ENCODE results near the gene LRP1.
A peak's percentile ranks its signal among the peaks of the same experiment; 100 is the strongest.

The LRP1 gene

DNA sequence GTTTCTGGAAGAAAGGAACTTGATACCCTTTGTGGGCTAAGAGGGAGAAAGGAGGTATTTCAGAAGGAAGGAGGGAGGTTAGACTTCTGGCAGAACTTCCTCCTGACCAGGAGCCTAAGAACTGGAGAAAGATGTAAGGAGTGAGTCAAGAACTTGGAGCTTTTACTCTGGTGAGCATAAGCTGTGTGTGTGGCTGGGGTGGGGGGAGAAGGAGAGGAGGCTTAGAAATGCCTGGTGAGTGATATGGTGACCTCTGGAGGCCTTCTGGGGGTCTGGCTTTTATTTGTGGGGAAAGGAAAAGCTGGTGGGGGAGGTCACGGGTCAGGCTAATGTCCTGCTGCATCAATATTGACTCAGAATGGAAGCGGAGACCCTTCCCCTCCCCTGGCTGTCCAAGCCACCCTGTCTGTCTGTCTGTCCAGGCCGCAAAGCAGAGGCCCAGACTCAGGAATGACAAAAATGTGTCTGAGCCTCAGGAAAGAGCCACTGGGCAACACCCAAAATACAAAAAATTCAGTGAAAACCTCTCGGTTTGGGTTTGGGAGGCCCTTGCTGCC, 4.8 kb downstream of the LRP1 start:
- H3K9me2 ChIP-seq (replicated peaks; ENCODE audit: low read depth, low read length) = no peaks in the 10 kb centered on the region
- no peak overlapping the region for H3K9ac ChIP-seq (ENCODE audit: low read depth, low read length, poor library complexity, severe bottlenecking)
- H3K36me3 ChIP-seq (ENCODE audit: insufficient read depth, low read length) = no peaks in the 10 kb centered on the region
- no peak overlapping the region for H3K4me3 ChIP-seq (ENCODE audit: low read length, poor library complexity, severe bottlenecking)
- no peaks in the 10 kb centered on the region for H3F3A ChIP-seq (ENCODE audit: low read depth)
- no peaks in the 10 kb centered on the region for H3K9me3 ChIP-seq (ENCODE audit: insufficient read depth, low read depth, low read length)
- H3K4me1 ChIP-seq (ENCODE audit: insufficient read depth, low read length, poor library complexity, severe bottlenecking) = peaks cover 12% of the 10 kb centered on the region
- H3K79me2 ChIP-seq (ENCODE audit: insufficient read depth, low read length) = no peaks in the 10 kb centered on the region
- H2AFZ ChIP-seq (ENCODE audit: low read length) = no peak overlapping the region
- TF ChIP-seq CTCF (conservative IDR thresholded peaks at IDR 0.05; ENCODE audit: low read length) (no peak), EZH2phosphoT487 (IDR thresholded peaks at IDR 0.05; ENCODE audit: borderline replicate concordance) (no peak)
- peak overlapping the region; percentile 20 for H3K4me2 ChIP-seq (ENCODE audit: low read depth, low read length, poor library complexity, severe bottlenecking)
- no peaks in the 10 kb centered on the region for H4K20me1 ChIP-seq (ENCODE audit: insufficient read depth, low read length, poor library complexity, severe bottlenecking)
- H3K27me3 ChIP-seq (ENCODE audit: insufficient read depth, low read length, poor library complexity, severe bottlenecking) = no peaks in the 10 kb centered on the region

DNA sequence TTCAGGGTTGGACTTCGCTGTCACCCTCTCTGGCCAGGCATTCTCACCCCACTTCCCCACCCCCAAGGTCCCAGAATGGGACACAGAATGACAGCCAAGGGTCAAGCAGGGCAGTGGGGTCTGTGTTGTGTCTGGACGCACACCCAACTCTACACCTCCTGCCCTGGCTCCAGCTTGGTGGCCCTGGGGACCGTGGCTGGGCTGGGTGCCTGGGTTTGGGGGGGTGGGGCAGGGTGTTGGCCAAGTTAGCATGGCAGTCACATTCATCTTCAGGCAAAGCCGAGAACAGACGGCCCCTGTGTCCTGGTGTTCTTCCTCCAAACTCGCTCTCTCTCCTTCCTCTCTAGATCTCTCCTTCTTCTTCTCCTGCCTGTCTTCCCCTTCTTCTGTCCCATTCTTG, 5.6 kb downstream of the LRP1 start:
- Histone ChIP-seq H3K9me3 (ENCODE audit: insufficient read depth, low read depth, low read length) (no peaks in the 10 kb centered on the region), H3K9me2 (replicated peaks; ENCODE audit: low read depth, low read length) (no peaks in the 10 kb centered on the region), H3K4me2 (ENCODE audit: low read depth, low read length, poor library complexity, severe bottlenecking) (no peak overlapping the region), H3K27me3 (ENCODE audit: insufficient read depth, low read length, poor library complexity, severe bottlenecking) (no peaks in the 10 kb centered on the region), H3K79me2 (ENCODE audit: insufficient read depth, low read length) (no peaks in the 10 kb centered on the region), H4K20me1 (ENCODE audit: insufficient read depth, low read length, poor library complexity, severe bottlenecking) (no peaks in the 10 kb centered on the region), H3F3A (ENCODE audit: low read depth) (no peaks in the 10 kb centered on the region), H3K9ac (ENCODE audit: low read depth, low read length, poor library complexity, severe bottlenecking) (no peak overlapping the region), H3K36me3 (ENCODE audit: insufficient read depth, low read length) (no peaks in the 10 kb centered on the region), H3K4me3 (ENCODE audit: low read length, poor library complexity, severe bottlenecking) (no peak overlapping the region), H2AFZ (ENCODE audit: low read length) (no peak overlapping the region), H3K4me1 (ENCODE audit: insufficient read depth, low read length, poor library complexity, severe bottlenecking) (peaks cover 8% of the 10 kb centered on the region)
- TF ChIP-seq EZH2phosphoT487 (IDR thresholded peaks at IDR 0.05; ENCODE audit: borderline replicate concordance) (no peak), CTCF (conservative IDR thresholded peaks at IDR 0.05; ENCODE audit: low read length) (no peak)

DNA sequence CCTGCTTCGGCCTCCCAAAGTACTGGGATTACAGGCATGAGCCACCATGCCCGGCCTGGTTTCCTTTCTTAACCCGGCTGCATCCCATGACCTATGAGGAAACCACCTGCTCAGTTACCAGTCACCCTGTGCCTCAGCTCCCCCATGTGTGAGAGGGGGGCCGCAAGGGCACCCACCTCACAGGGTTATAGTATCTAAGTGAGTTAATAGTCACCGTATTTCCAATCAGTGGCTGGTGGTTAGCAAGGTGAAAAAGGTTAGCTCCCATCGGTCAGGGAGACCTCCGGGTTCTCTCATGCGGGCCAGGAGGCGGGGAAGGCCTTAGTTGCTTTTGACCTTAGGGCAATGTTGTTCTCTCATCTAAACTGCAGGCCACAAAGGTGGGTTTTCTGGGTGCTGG, 6.7 kb downstream of the LRP1 start:
- H3K9ac ChIP-seq (ENCODE audit: low read depth, low read length, poor library complexity, severe bottlenecking) = no peak overlapping the region
- H3F3A ChIP-seq (ENCODE audit: low read depth) = no peaks in the 10 kb centered on the region
- H3K27me3 ChIP-seq (ENCODE audit: insufficient read depth, low read length, poor library complexity, severe bottlenecking) = no peaks in the 10 kb centered on the region
- H3K9me2 ChIP-seq (replicated peaks; ENCODE audit: low read depth, low read length) = no peaks in the 10 kb centered on the region
- H3K4me1 ChIP-seq (ENCODE audit: insufficient read depth, low read length, poor library complexity, severe bottlenecking) = peaks cover 2% of the 10 kb centered on the region
- no peak for TF ChIP-seq CTCF (conservative IDR thresholded peaks at IDR 0.05; ENCODE audit: low read length)
- no peak for TF ChIP-seq EZH2phosphoT487 (IDR thresholded peaks at IDR 0.05; ENCODE audit: borderline replicate concordance)
- no peak overlapping the region for H3K4me3 ChIP-seq (ENCODE audit: low read length, poor library complexity, severe bottlenecking)
- no peaks in the 10 kb centered on the region for H3K36me3 ChIP-seq (ENCODE audit: insufficient read depth, low read length)
- H2AFZ ChIP-seq (ENCODE audit: low read length) = no peak overlapping the region
- H3K79me2 ChIP-seq (ENCODE audit: insufficient read depth, low read length) = no peaks in the 10 kb centered on the region
- no peaks in the 10 kb centered on the region for H4K20me1 ChIP-seq (ENCODE audit: insufficient read depth, low read length, poor library complexity, severe bottlenecking)
- no peaks in the 10 kb centered on the region for H3K9me3 ChIP-seq (ENCODE audit: insufficient read depth, low read depth, low read length)
- no peak overlapping the region for H3K4me2 ChIP-seq (ENCODE audit: low read depth, low read length, poor library complexity, severe bottlenecking)

All from Loucy (cell line).